Progenitor cell of endocrine pancreas (in vitro differentiated cells): Measurements from ENCODE around the gene AOPEP. TPM values are rescaled to one million over a fixed set of nuclear protein-coding genes. Genes with fewer than 3 reads are reported as not detected.

Experiments
- DNase-seq: peaks from one replicate; pipeline ENCODE4 v3.0.0; 2021; ENCODE audit warnings: low spot score; ENCODE audit not compliant: unreplicated experiment
- H3K27ac Mint-ChIP-seq: 2 replicates; pipeline ENCODE4 v1.8.0; 2021; ENCODE audit warnings: mild to moderate bottlenecking, moderate library complexity, mixed read lengths
- H3K27me3 Mint-ChIP-seq: 2 replicates; pipeline ENCODE4 v1.8.0; 2021; ENCODE audit warnings: mixed read lengths
- H3K36me3 Mint-ChIP-seq: 2 replicates; pipeline ENCODE4 v1.8.0; 2022; ENCODE audit warnings: mixed read lengths; ENCODE audit not compliant: insufficient read depth
- H3K4me1 Mint-ChIP-seq: 2 replicates; pipeline ENCODE4 v1.8.0; 2021; ENCODE audit warnings: low read depth, mixed read lengths
- H3K4me3 Mint-ChIP-seq: 2 replicates; pipeline ENCODE4 v1.8.0; 2021; ENCODE audit warnings: low read depth, mild to moderate bottlenecking, moderate library complexity, mixed read lengths
- H3K9me3 Mint-ChIP-seq: 2 replicates; pipeline ENCODE4 v1.8.0; 2021; ENCODE audit warnings: low read depth, mixed read lengths
- total RNA-seq: library from RNA; stranded (reverse); gene quantifications from 2 replicates; pipeline ENCODE4 v1.2.1, GENCODE V29; 2021
- TF ChIP-seq, protein P1 (sequence below): fragments of 200-600 bp; sonication (generic); IDR thresholded peaks from one replicate; pipeline ENCODE4 v1.5.0; 2021; ENCODE audit warnings: antibody characterized with exemption, mild to moderate bottlenecking; ENCODE audit not compliant: unreplicated experiment

The AOPEP gene
- total RNA-seq, 1 donor from 2014 or later, result 58.2 TPM

DNA sequence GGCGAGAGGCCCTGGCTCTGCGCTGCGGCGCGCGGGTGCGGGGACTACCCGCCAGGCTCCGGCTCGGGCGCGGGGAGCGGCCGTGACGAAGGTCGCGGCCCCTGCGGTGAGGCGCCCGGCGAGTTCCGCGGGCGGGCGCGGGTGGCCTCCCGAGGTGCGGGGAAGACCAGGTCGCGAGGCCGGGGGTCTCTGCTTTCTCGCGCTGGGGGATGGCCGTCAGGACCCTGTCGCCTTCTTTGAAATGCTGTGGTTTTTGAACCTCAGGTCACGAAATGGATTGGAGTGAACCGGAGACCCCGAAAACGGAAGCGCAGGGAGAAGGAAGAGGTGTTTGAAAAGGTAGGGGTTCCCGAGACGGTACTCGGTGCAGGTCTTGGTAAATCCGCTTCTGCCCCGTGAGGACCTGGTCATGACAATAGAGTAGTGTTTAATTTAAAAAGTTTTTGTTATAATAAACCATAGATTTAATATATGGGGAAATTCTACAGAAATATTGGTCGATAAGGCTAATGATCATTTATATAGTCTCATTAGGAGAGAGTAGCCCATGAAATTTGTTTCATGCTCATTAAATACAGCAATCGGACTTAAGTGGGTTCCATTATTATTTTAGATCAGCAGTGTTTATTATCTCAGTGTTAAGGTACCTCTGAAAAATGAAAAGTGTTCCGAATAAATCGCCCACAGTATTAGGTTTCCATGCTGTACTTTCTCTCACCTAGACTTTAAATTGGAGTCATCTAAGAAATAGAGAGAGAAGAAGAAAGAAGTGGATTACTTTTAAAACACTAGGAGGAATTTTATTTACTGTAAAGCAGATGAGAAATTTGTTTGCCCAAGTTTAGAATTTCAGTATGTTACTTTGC is 279.0 kb downstream of the AOPEP start:
- Mint-ChIP-seq H3K36me3 (peaks cover 8% of the 10 kb centered on the region), H3K27me3 (no peaks in the 10 kb centered on the region), H3K9me3 (no peaks in the 10 kb centered on the region), H3K4me1 (peaks cover 42% of the 10 kb centered on the region), H3K27ac (peak overlapping the region; percentile 96), H3K4me3 (peak overlapping the region; percentile 94)
- no peak for DNase-seq
- TF ChIP-seq, protein P1, sequence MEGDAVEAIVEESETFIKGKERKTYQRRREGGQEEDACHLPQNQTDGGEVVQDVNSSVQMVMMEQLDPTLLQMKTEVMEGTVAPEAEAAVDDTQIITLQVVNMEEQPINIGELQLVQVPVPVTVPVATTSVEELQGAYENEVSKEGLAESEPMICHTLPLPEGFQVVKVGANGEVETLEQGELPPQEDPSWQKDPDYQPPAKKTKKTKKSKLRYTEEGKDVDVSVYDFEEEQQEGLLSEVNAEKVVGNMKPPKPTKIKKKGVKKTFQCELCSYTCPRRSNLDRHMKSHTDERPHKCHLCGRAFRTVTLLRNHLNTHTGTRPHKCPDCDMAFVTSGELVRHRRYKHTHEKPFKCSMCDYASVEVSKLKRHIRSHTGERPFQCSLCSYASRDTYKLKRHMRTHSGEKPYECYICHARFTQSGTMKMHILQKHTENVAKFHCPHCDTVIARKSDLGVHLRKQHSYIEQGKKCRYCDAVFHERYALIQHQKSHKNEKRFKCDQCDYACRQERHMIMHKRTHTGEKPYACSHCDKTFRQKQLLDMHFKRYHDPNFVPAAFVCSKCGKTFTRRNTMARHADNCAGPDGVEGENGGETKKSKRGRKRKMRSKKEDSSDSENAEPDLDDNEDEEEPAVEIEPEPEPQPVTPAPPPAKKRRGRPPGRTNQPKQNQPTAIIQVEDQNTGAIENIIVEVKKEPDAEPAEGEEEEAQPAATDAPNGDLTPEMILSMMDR, result no peak

DNA sequence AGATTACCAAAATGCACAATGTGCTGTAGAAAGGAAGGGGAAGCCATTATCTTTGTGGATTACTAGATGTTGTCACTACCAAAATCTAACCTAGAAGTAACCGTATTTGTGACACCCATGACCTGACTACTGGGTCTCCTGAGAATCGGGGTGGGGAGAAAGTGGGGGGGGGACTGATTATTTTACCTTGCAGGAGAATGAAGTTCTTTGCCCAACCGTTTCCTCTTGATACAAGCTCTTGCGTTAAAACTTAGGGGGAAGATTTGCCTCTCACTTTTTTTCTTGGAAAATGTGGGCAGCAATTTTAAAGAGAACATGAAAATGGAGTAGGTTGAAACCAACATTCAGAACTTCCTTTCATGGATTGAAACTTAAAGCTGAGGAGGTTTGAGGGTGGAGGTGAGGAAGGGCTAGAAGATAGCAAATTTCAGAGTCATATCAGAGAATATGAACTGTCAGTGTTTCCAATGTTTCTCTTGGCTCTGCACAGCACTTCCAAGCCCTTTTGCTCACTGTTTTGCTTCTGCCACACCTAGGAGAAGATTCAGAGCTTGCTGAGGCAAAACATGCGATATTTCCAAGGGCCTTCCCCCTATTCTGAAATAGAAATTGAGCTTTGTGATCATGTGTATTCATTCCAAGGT is 280.8 kb downstream of the AOPEP start:
- H3K36me3 Mint-ChIP-seq, result peaks cover 10% of the 10 kb centered on the region
- no peaks in the 10 kb centered on the region for H3K9me3 Mint-ChIP-seq
- H3K27me3 Mint-ChIP-seq, result no peaks in the 10 kb centered on the region
- H3K4me1 Mint-ChIP-seq, result peaks cover 42% of the 10 kb centered on the region
- H3K4me3 Mint-ChIP-seq, result peak overlapping the region; percentile 94
- H3K27ac Mint-ChIP-seq, result peak overlapping the region; percentile 89
- no peak for DNase-seq
- TF ChIP-seq, protein P1, result no peak

DNA sequence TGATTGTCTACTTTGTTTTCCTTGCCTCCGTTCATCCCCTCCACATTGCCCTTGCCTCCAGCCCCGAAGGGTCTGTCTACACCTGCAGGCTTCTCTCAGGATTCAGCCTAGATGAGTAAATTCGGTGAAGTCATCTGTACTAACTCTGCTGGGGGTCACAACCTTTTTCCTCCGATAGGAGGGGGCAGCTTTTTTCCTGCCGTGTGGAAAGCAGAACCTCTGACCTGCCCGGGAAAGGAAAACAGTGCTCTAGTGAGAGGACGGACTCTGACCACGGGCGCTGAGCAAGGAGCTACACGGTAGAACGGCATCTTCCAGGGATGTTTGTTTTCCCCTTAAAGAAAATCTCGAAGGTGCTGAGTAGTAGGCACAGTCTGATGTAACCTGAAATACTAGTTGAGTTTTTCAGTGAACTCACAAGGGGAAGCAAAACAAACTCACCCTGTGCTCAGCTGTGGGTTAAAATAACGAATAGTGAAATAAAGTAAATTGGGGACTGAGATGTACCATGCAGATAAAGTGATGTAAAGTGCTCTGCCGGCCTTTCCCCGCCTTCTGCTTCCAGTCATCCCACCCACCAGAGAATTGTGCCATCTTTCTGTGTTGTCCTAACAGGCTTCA is 281.8 kb downstream of the AOPEP start:
- H3K27me3 Mint-ChIP-seq, result no peaks in the 10 kb centered on the region
- peak overlapping the region; percentile 76 for H3K27ac Mint-ChIP-seq
- H3K9me3 Mint-ChIP-seq, result no peaks in the 10 kb centered on the region
- peak overlapping the region; percentile 94 for H3K4me3 Mint-ChIP-seq
- peaks cover 11% of the 10 kb centered on the region for H3K36me3 Mint-ChIP-seq
- no peak for DNase-seq
- peaks cover 39% of the 10 kb centered on the region for H3K4me1 Mint-ChIP-seq
- TF ChIP-seq, protein P1, result no peak

- Mint-ChIP-seq H3K27ac (no peak overlapping the region), H3K36me3 (peaks cover 13% of the 10 kb centered on the region), H3K27me3 (no peaks in the 10 kb centered on the region), H3K9me3 (no peaks in the 10 kb centered on the region), H3K4me3 (no peak overlapping the region), H3K4me1 (peaks cover 36% of the 10 kb centered on the region)
- no peak for DNase-seq
- TF ChIP-seq, protein P1, result no peak
Observed at GRCh38 chr9:95009459-95009858, 283.0 kb downstream of the AOPEP start.

DNA sequence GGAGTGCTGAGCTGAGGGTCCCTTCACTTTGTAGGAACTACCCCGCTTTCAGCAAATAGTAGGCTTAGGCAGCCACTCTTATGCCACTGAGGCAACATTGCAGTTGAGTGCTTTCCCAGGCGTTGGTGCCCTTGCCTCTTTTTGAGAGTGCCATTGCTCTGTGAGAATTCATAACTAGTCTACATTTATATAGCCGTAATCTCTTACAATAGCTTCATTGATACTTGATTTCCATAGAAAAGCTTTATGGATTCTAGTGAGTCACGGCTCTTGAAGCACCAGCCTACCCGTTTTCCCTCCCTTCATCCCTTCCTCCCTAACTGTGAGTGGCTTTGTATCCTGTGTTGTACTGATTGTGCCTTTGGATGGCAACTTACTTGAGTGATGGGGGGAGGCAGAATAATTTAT is 283.9 kb downstream of the AOPEP start:
- Mint-ChIP-seq H3K9me3 (no peaks in the 10 kb centered on the region), H3K36me3 (peaks cover 16% of the 10 kb centered on the region), H3K27ac (no peak overlapping the region), H3K4me1 (peaks cover 35% of the 10 kb centered on the region), H3K27me3 (no peaks in the 10 kb centered on the region), H3K4me3 (no peak overlapping the region)
- TF ChIP-seq, protein P1, result no peak
- DNase-seq, result no peak
